ENCODE measurements around the gene ANKLE2.
A peak's percentile ranks its signal among the peaks of the same experiment; 100 is the strongest.
"Not testable (repeated sequence)": the region's sequence is repeated elsewhere in the genome, so short reads cannot be mapped to it uniquely, and the experiment has no call there.

The ANKLE2 gene

GRCh38 chr12:132718644-132719043 is 43.0 kb downstream of the ANKLE2 start:
- no peak for DNase-seq

- DNase-seq: no peak
Observed at GRCh38 chr12:132717531-132718387, 43.9 kb downstream of the ANKLE2 start.

- DNase-seq: no peak
Observed at GRCh38 chr12:132717011-132717410, 44.6 kb downstream of the ANKLE2 start.

GRCh38 chr12:132716356-132716755 is 45.3 kb downstream of the ANKLE2 start:
- DNase-seq: no peak

GRCh38 chr12:132715874-132716273 is 45.8 kb downstream of the ANKLE2 start:
- no peak for DNase-seq

- no peak for DNase-seq
Observed at GRCh38 chr12:132713123-132713522, 48.5 kb downstream of the ANKLE2 start.

- no peak for DNase-seq
Observed at GRCh38 chr12:132711080-132711843, 50.4 kb downstream of the ANKLE2 start.

GRCh38 chr12:132710405-132711079 is 51.1 kb downstream of the ANKLE2 start, which contains the start of gene PGAM5:
Gene PGAM5 (plus strand): TSS chr12:132710842. CDS start chr12:132710877, 35 bp downstream.
- peak; percentile 93 for DNase-seq

- no peak for DNase-seq
Observed at GRCh38 chr12:132710043-132710404, 51.6 kb downstream of the ANKLE2 start.

- DNase-seq: no peak
Observed at GRCh38 chr12:132708150-132708549, 53.5 kb downstream of the ANKLE2 start.

- no peak for DNase-seq
Observed at GRCh38 chr12:132707241-132707640, 54.4 kb downstream of the ANKLE2 start.

GRCh38 chr12:132703641-132704040 is 58.0 kb downstream of the ANKLE2 start:
- DNase-seq: no peak

- no peak for DNase-seq
Observed at GRCh38 chr12:132702640-132703039, 59.0 kb downstream of the ANKLE2 start.

- DNase-seq: no peak
Observed at GRCh38 chr12:132700212-132700822, 61.3 kb downstream of the ANKLE2 start.

- no peak for DNase-seq
Observed at GRCh38 chr12:132698341-132698740, 63.3 kb downstream of the ANKLE2 start.

- DNase-seq: no peak
Observed at GRCh38 chr12:132695431-132695830, 66.2 kb downstream of the ANKLE2 start.

- not testable (repeated sequence) for DNase-seq
Observed at GRCh38 chr12:132694888-132695287, 66.7 kb downstream of the ANKLE2 start.

GRCh38 chr12:132692030-132692429 is 69.6 kb downstream of the ANKLE2 start:
- not testable (repeated sequence) for DNase-seq

GRCh38 chr12:132690112-132690511 is 71.5 kb downstream of the ANKLE2 start:
- DNase-seq: no peak

- no peak for DNase-seq
Observed at GRCh38 chr12:132689227-132689626, 72.4 kb downstream of the ANKLE2 start.

- peak; percentile 93 for DNase-seq
Observed at GRCh38 chr12:132687211-132688164, 74.1 kb downstream of the ANKLE2 start, which contains the start of the genes POLE and PXMP2. Gene POLE (minus strand): TSS chr12:132687342. CDS start chr12:132687315, 27 bp downstream. Gene PXMP2 (plus strand): TSS chr12:132687587. CDS start chr12:132687671, 84 bp downstream.
